ENCODE results near the gene AUTS2.

DNA sequence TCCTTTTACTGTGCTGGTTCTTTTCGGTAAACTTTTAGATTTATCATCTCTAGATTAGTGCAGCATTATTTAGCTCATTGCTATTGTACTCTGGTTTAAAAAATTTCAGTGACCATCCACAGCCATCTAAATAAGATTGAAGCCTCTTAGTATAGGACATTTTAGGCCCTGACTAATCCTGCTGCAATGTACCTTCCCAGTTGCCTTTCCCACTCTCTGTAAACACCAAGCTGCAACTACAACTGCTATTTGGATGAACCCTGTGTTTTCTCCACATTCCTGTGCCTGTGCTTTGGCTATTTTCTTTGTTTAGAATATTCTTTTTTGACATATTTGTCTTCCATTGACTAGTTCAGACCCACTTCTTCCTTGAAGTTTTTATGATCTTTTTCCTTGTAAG is 314.6 kb downstream of the AUTS2 start:
- TF ChIP-seq EP300 (IDR thresholded peaks at IDR 0.05; ENCODE audit: low read length) (no peak), KLF16 (IDR thresholded peaks at IDR 0.05) (no peak), POU5F1 (IDR thresholded peaks at IDR 0.05; ENCODE audit: borderline replicate concordance, low read depth, low read length, partially characterized antibody) (no peak)
- TF ChIP-seq, protein P1, sequence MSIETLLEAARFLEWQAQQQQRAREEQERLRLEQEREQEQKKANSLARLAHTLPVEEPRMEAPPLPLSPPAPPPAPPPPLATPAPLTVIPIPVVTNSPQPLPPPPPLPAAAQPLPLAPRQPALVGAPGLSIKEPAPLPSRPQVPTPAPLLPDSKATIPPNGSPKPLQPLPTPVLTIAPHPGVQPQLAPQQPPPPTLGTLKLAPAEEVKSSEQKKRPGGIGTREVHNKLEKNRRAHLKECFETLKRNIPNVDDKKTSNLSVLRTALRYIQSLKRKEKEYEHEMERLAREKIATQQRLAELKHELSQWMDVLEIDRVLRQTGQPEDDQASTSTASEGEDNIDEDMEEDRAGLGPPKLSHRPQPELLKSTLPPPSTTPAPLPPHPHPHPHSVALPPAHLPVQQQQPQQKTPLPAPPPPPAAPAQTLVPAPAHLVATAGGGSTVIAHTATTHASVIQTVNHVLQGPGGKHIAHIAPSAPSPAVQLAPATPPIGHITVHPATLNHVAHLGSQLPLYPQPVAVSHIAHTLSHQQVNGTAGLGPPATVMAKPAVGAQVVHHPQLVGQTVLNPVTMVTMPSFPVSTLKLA (conservative IDR thresholded peaks at IDR 0.05), result no peak
